ENCODE data around the gene CPD. TPM values are rescaled to one million over a fixed set of nuclear protein-coding genes. Genes with fewer than 3 reads are reported as not detected.
A peak's percentile ranks its signal among the peaks of the same experiment; 100 is the strongest.
"Not testable (repeated sequence)": the region's sequence is repeated elsewhere in the genome, so short reads cannot be mapped to it uniquely, and the experiment has no call there.

The CPD gene
- total and polyA plus RNA-seq, 9 of the 15 experiments (the other 6 are each of a cell fraction or from before 2014, with no cell fraction given), result 4.5 to 24.4 (median 20.4) TPM

GRCh38 chr17:30436729-30437128 is 58.0 kb downstream of the CPD start:
- no peak for ATAC-seq
- in situ Hi-C loops (cut with MboI) (no loop called here), intact Hi-C loops (cut with micrococcal nuclease) (no loop called here)
- no peak for FAIRE-seq
- H3K27ac ChIP-seq (ENCODE audit: extremely low read depth, low read depth, low read length), result no peak overlapping the region
- H4K20me1 ChIP-seq (replicated peaks; ENCODE audit: control insufficient read depth, insufficient read depth, low read length), result no peaks in the 10 kb centered on the region
- no peaks in the 10 kb centered on the region for H3K9me1 ChIP-seq (ENCODE audit: control insufficient read depth, insufficient read depth, low read length)
- H3K36me3 ChIP-seq (ENCODE audit: control insufficient read depth, insufficient read depth, low read length), result peaks cover 10% of the 10 kb centered on the region; the same call in 2 of the 3 replicates
- H3K4me3 ChIP-seq, result no peak overlapping the region
- H3K9ac ChIP-seq (ENCODE audit: insufficient read depth in 1 of 2, low read depth in 2 of 2, low read length in 2 of 2), result no peak overlapping the region
- H3K4me2 ChIP-seq (ENCODE audit: insufficient read depth, low read length), result no peak overlapping the region
- no peak overlapping the region for H2AFZ ChIP-seq (ENCODE audit: low read depth, low read length)
- BruUV-seq (replicated peaks), result no TSS peak
- DNase-seq (ENCODE audit: extremely low read depth in 1 of 4, low spot score in 3 of 4), result no peak
- CTCF ChIA-PET (ENCODE audit: low intra/inter-chr PET ratio), result no interaction called here
- peaks cover 0 to 6% of the 10 kb centered on the region in 2 experiments; a peak in 2 of 5 replicates for H3K4me1 ChIP-seq (replicated peaks in 1 of 2; ENCODE audit: control insufficient read depth in 2 of 2, insufficient read depth in 2 of 2, low read length in 2 of 2)
- H3K79me2 ChIP-seq (ENCODE audit: control insufficient read depth, insufficient read depth, low read length), result no peaks in the 10 kb centered on the region
- no peak for TF ChIP-seq ZZZ3 (IDR thresholded peaks at IDR 0.05)
- peak; percentile 23 for TF ChIP-seq ZNF146 (CRISPR knock-in tag; IDR thresholded peaks at IDR 0.05; ENCODE audit: unreplicated experiment)
- peak; percentile 73 for TF ChIP-seq ZNF24 (IDR thresholded peaks at IDR 0.05)
- H3K27me3 ChIP-seq (ENCODE audit: control insufficient read depth in 2 of 2, insufficient read depth in 2 of 2, low read length in 2 of 2), result no peaks in the 10 kb centered on the region
- no peaks in the 10 kb centered on the region for H3K9me3 ChIP-seq (replicated peaks; ENCODE audit: control insufficient read depth, insufficient read depth, low read depth, low read length)
- POLR2A ChIA-PET, result no interaction called here

GRCh38 chr17:30443721-30444120 is 65.0 kb downstream of the CPD start:
- H2AFZ ChIP-seq (ENCODE audit: low read depth, low read length), result no peak overlapping the region
- no peaks in the 10 kb centered on the region for H3K9me1 ChIP-seq (ENCODE audit: control insufficient read depth, insufficient read depth, low read length)
- ChIA-PET POLR2A (no interaction called here), CTCF (ENCODE audit: low intra/inter-chr PET ratio) (no interaction called here)
- no peaks in the 10 kb centered on the region for H4K20me1 ChIP-seq (replicated peaks; ENCODE audit: control insufficient read depth, insufficient read depth, low read length)
- in situ Hi-C loops (cut with MboI), result no loop called here
- no peaks in the 10 kb centered on the region for H3K27me3 ChIP-seq (ENCODE audit: control insufficient read depth in 2 of 2, insufficient read depth in 2 of 2, low read length in 2 of 2)
- H3K4me2 ChIP-seq (ENCODE audit: insufficient read depth, low read length), result no peak overlapping the region
- H3K9me3 ChIP-seq (replicated peaks; ENCODE audit: control insufficient read depth, insufficient read depth, low read depth, low read length), result no peaks in the 10 kb centered on the region
- H3K9ac ChIP-seq (ENCODE audit: insufficient read depth in 1 of 2, low read depth in 2 of 2, low read length in 2 of 2), result no peak overlapping the region
- 44% methylated on average over 6 of the region's 6 CpGs for WGBS (ENCODE audit: insufficient coverage, low coverage, missing lambda C conversion rate)
- intact Hi-C loops (cut with micrococcal nuclease), result no loop called here
- BruUV-seq (replicated peaks), result no TSS peak
- no peaks in the 10 kb centered on the region for H3K79me2 ChIP-seq (ENCODE audit: control insufficient read depth, insufficient read depth, low read length)
- DNase-seq (ENCODE audit: extremely low read depth in 1 of 4, low spot score in 3 of 4), result no peak
- H3K27ac ChIP-seq (ENCODE audit: extremely low read depth, low read depth, low read length), result no peak overlapping the region
- TF ChIP-seq NFIC (IDR thresholded peaks at IDR 0.05), result no peak
- ATAC-seq, result no peak
- no peaks in the 10 kb centered on the region for H3K4me1 ChIP-seq (replicated peaks in 1 of 2; ENCODE audit: control insufficient read depth in 2 of 2, insufficient read depth in 2 of 2, low read length in 2 of 2)
- H3K4me3 ChIP-seq, result no peak overlapping the region
- H3K36me3 ChIP-seq (ENCODE audit: control insufficient read depth, insufficient read depth, low read length), result peaks cover 9% of the 10 kb centered on the region; the same call in 1 of the 3 replicates
- FAIRE-seq, result no peak

DNA sequence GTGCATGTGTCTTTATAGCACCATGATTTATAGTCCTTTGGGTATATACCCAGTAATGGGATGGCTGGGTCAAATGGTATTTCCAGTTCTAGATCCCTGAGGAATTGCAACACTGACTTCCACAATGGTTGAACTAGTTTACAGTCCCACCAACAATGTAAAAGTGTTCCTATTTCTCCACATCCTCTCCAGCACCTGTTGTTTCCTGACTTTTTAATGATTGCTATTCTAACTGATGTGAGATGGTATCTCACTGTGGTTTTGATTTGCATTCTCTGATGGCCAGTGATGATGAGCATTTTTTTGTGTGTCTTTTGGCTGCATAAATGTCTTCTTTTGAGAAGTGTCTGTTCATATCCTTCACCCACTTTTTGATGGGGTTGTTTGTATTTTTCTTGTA is 67.9 kb downstream of the CPD start:
- H3K4me3 ChIP-seq; DNase-seq (ENCODE audit: extremely low read depth in 1 of 4, low spot score in 3 of 4); H3K9me1 ChIP-seq (ENCODE audit: control insufficient read depth, insufficient read depth, low read length); BruUV-seq (replicated peaks); H4K20me1 ChIP-seq (replicated peaks; ENCODE audit: control insufficient read depth, insufficient read depth, low read length); CTCF ChIA-PET (ENCODE audit: low intra/inter-chr PET ratio); H3K79me2 ChIP-seq (ENCODE audit: control insufficient read depth, insufficient read depth, low read length); H2AFZ ChIP-seq (ENCODE audit: low read depth, low read length); H3K9ac ChIP-seq (ENCODE audit: insufficient read depth in 1 of 2, low read depth in 2 of 2, low read length in 2 of 2); ATAC-seq; intact Hi-C loops (cut with micrococcal nuclease); H3K4me2 ChIP-seq (ENCODE audit: insufficient read depth, low read length); H3K4me1 ChIP-seq (replicated peaks in 1 of 2; ENCODE audit: control insufficient read depth in 2 of 2, insufficient read depth in 2 of 2, low read length in 2 of 2); in situ Hi-C loops (cut with MboI); FAIRE-seq; H3K9me3 ChIP-seq (replicated peaks; ENCODE audit: control insufficient read depth, insufficient read depth, low read depth, low read length); H3K27me3 ChIP-seq (ENCODE audit: control insufficient read depth in 2 of 2, insufficient read depth in 2 of 2, low read length in 2 of 2); POLR2A ChIA-PET; H3K27ac ChIP-seq (ENCODE audit: extremely low read depth, low read depth, low read length): not testable (repeated sequence)
- peaks cover 17% of the 10 kb centered on the region; the same call in 2 of the 3 replicates for H3K36me3 ChIP-seq (ENCODE audit: control insufficient read depth, insufficient read depth, low read length)
